GM12891 (cell line): ENCODE data around the gene CPAMD8.

ENCODE experiments used
- POLR2A ChIP-seq: IDR thresholded peaks from 2 replicates; pipeline ENCODE4 v1.6.1; 2011; ENCODE audit warnings: low read depth, low read length, control low read depth
- POLR2AphosphoS5 ChIP-seq: IDR thresholded peaks from 2 replicates; pipeline ENCODE4 v1.6.1; 2011; ENCODE audit warnings: low read depth, low read length, control low read depth
- POU2F2 ChIP-seq: IDR thresholded peaks from 2 replicates; pipeline ENCODE4 v1.6.1; 2011; ENCODE audit warnings: low read depth, mild to moderate bottlenecking, control low read depth, low read length, moderate library complexity
- SPI1 ChIP-seq: IDR thresholded peaks from 2 replicates; pipeline ENCODE4 v1.6.1; 2011; ENCODE audit warnings: low read depth, low read length, control low read depth
- TAF1 ChIP-seq: IDR thresholded peaks from 2 replicates; pipeline ENCODE4 v1.6.1; 2011; ENCODE audit warnings: low read depth, low read length, control low read depth

DNA sequence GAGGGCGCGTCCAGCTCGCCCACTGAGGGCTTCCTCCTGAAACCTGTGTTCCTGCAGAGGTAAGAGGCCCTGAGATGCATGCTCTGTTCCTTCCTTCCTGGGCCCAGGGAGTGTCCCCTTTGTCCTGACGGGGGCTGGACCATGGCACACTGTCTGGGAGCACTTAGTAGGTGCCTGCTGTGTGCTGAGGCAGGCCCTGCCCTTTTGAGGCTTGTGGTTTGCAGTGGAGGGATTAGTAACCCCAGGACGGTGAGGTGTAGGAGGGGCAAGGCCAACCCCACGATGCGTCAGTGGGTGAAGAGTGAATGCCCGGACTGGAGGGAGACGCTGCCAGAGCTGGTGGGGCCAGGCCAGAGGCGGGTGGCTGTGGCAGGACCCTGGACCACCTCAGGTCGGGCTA is 149.0 kb downstream of the CPAMD8 start:
- TF ChIP-seq POLR2A = no peak
- TF ChIP-seq POLR2AphosphoS5 = no peak
- no peak for TF ChIP-seq SPI1
- no peak for TF ChIP-seq TAF1
- no peak for TF ChIP-seq POU2F2
